ENCODE results near the gene C15orf39.
A peak's percentile ranks its signal among the peaks of the same experiment; 100 is the strongest.
"Not testable (repeated sequence)": the region's sequence is repeated elsewhere in the genome, so short reads cannot be mapped to it uniquely, and the experiment has no call there.

C15orf39 gene

GRCh38 chr15:75201616-75202250 is at the start of gene C15orf39:
Gene C15orf39, plus strand, starts transcription at chr15:75201882. Its CDS starts 4,167 bp downstream, at chr15:75206049.
- peak; percentile 92 for DNase-seq (ENCODE audit: low spot score)

GRCh38 chr15:75152382-75153079 is 49.2 kb upstream of the C15orf39 start:
- no peak for DNase-seq (ENCODE audit: low spot score)

DNA sequence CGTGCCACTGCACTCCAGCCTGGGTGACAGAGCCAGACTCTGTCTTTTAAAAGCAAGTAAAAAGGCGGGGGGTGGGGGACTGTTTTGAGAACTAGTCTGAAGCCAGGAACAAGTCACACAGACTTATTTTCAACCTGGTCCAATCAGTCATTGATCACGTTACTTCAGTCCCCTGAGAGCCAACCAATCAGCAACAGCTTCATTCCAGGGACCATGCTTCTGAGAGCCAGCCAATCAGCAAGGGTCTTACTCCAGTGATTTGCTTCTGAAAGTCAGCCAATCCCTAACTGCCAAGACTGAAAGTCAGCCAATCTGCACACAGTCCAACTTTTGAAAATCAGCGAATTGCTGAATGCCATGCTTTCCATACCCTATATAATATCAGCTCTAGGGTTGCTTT is 48.6 kb upstream of the C15orf39 start:
- DNase-seq (ENCODE audit: low spot score): no peak

DNA sequence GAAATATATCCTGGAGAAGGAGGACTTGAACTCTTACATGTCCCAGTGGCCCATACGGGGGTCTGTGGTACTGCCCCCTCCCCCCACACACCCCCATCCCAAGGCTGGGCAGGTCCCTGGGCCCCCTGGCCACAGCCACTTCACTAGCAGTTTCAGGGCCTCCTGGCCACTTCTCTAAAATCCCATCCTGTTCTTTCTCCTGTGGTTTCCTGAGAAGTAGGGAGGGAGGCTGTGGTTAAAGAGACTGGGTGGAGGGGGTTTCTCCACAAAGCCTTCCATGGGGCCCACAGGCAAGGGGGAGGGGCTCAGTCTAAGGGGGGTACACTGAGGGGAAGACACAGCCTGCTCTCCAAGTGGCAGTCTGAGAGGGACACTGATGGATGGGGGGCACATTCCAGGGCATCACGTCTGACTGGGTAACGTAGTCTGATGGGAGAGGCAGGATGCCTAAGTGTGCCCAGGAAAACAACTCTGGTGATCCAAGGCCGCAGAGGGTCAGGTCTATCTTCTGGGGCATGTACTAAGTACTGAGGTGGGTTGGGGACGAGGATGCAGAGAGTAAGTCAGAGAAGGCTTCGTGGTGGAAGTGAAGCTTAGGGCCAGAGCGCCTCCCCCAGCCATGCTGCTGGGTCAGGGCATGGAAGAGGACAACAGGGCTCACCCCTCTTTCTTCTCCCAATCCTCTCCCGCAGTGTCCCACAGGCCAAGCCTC is 48.0 kb upstream of the C15orf39 start:
- DNase-seq (ENCODE audit: low spot score): no peak

DNA sequence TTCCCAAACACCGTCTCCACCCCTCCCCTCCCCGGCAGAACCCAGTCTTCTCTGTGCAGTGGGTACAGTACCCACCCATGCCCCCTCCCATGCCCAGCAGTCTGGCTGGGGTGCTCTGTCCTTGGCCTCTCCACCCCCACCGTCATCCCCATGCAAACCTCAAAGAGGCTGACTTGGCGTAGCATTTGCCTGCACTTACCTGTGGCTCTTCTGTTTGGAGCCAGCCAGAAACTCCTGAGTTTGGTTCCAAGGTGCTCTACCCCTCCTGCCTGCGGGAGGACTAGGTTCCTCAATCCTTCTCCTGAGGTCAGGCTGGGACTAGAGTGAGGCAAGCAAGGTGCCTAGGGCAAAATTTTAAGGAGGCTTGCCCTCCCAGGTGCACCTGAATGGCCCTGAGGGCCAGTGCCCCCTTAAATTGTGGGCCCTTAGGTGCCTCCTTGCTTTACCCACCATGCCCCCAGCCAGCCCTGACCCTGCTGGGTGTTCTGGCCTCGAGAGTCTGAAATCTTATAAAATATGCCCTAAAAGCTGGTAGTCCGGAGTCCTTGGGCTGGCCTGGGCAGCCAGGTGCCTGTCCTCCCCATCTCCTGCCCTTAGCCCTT is 47.1 kb upstream of the C15orf39 start:
- DNase-seq (ENCODE audit: low spot score): no peak

DNA sequence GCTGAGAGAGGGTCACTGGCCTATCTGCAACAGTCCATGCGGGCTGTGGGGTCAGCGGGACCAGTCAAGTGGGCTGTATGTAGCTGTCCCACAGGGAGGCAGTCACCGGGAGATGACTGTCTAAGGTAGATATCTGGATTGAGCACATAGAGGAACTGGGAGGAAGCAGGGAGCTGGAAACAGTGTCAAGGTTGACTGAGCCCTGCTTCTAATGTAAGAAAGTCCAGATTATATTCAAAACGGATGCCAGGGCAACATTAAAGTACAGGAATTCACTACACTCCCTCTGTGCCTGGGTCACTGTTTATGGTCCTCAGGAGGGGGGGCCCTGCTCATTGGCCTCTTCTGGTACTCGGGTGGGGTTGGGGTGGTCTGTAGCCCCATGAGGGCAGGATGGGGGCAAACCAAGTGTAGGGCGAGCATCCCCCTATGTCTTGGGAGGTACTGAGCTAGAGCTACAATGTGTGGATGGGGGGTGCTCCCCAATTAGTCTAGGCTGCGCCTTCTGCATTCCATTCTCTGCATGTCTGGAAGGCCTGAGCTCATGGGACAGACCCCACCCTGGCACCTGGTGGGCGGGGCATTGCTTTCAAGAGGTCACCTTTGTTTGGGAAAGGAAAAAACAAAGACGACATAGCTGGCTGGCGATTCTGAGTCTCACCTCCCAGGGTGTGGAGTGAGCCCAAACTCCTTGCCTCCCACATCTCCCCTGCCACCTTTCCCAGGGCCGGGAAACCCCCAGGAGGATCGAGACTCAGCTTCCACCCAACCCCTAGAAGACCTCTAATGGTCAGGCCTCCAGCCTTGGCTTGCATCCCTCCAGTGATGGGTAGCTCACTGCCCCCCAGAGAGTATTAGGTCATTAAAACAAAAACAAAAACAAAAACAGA is 45.1 kb upstream of the C15orf39 start:
- DNase-seq (ENCODE audit: low spot score): no peak

GRCh38 chr15:75158402-75158801 is 43.3 kb upstream of the C15orf39 start:
- no peak for DNase-seq (ENCODE audit: low spot score)

- no peak for DNase-seq (ENCODE audit: low spot score)
These were observed 42.4 kb upstream of the C15orf39 start for GRCh38 chr15:75159244-75159643.

- no peak for DNase-seq (ENCODE audit: low spot score)
These were observed 40.4 kb upstream of the C15orf39 start for GRCh38 chr15:75161106-75161916.

- DNase-seq (ENCODE audit: low spot score): no peak
These were observed 39.7 kb upstream of the C15orf39 start for GRCh38 chr15:75161917-75162414.

DNA sequence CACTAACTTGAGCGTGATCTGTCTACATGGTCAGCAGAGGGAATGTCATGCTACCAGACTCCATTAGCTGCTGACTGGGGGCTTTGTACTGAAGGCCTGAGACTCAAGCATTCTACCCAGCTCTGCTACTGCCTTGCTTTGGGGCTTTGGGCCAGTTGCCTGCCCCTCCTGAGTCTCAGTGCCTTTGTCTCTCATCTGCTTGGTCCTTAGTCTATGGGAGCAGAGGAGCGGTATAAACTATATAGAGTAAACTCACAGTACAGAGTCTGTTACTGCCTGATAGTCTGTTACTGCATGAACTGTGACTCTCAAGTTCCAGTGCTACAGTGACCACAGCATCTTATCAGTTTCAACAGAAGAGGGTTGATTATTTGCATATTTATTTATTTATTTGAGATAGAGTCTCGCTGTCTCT is 38.5 kb upstream of the C15orf39 start:
- no peak for DNase-seq (ENCODE audit: low spot score)

- DNase-seq (ENCODE audit: low spot score): no peak
These were observed 36.9 kb upstream of the C15orf39 start for GRCh38 chr15:75164625-75165350.

GRCh38 chr15:75166489-75167063 is 35.1 kb upstream of the C15orf39 start:
- DNase-seq (ENCODE audit: low spot score): not testable (repeated sequence)

- DNase-seq (ENCODE audit: low spot score): no peak
These were observed 33.9 kb upstream of the C15orf39 start for GRCh38 chr15:75167588-75168350.

- DNase-seq (ENCODE audit: low spot score): no peak
These were observed 33.3 kb upstream of the C15orf39 start for GRCh38 chr15:75168374-75168773.

DNA sequence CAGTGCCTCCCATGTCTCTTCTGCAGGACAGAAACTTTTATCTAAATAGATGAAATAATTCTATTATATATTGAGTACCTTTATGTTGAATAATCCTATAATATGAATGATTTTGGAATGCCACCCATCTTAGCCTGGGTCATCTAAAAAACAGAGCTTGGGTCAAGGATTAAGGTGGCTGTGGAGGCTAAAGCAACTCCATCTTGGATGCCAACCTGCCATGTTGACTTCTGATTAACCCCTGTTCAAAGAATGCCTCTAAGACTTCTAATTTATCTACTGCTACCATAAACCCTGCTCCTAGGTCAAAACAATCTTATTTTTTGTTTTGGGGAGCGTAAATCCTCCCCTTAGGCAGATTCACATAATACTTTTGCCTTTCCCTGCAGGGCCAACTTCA is 31.5 kb upstream of the C15orf39 start:
- DNase-seq (ENCODE audit: low spot score): no peak

DNA sequence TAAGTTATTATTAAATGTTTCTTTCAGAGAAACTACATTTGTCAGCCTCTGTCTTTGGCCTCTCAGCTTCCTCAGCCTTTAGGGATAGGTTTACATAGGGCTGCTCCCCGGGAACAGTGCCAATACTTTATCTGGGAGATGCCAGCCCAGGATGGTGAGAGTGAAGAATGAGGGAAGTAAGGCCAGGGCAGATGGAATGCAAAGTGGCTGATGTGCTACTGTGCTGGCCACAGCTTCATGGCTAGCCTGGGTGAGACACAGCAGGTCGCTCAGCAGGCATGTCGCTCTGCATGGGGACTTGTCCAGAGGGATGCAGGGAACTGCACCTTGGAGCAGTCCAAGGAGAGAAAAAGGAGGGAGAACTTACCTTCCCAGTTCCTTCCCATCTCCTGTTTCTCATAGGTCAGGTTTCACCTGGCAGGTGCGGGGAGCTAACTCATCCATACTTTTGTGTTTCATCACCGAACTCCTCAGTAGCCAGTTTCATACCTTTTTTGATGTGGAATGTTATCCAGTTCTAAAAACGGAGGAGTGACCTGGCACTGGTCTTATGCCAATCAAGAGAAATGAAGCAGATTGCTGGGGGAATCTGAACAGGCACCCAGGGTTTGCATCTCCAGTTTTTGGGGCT is 30.9 kb upstream of the C15orf39 start:
- DNase-seq (ENCODE audit: low spot score): no peak

DNA sequence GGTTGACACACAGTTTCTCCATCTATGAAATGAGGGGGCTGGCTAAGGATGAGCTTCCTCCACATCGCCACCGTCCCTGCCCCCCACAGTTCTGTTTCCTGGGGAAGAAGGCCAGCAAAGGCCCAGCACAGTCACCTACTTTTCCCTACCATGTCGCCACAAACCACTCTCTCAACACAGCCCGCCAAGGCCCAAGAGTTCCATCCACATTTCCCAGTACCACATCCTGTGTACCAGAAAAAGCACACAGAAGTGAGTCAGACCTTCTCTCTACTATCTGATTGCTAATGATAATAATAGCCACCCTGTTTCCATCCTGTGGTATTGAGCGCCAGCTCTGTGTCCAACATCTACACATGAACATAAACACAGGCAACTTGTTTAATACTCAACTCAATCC is 30.3 kb upstream of the C15orf39 start:
- DNase-seq (ENCODE audit: low spot score): no peak
